HG03442 (cell line): ENCODE results near the gene PKP4.
"Not testable (repeated sequence)": the region's sequence is repeated elsewhere in the genome, so short reads cannot be mapped to it uniquely, and the experiment has no call there.

Source experiments
- ATAC-seq: cut with Tn5 transposase; IDR thresholded peaks from one replicate; pipeline ENCODE4 v1.9.1; 2021; ENCODE audit warnings: mild to moderate bottlenecking, moderate library complexity; ENCODE audit not compliant: unreplicated experiment

The PKP4 gene

DNA sequence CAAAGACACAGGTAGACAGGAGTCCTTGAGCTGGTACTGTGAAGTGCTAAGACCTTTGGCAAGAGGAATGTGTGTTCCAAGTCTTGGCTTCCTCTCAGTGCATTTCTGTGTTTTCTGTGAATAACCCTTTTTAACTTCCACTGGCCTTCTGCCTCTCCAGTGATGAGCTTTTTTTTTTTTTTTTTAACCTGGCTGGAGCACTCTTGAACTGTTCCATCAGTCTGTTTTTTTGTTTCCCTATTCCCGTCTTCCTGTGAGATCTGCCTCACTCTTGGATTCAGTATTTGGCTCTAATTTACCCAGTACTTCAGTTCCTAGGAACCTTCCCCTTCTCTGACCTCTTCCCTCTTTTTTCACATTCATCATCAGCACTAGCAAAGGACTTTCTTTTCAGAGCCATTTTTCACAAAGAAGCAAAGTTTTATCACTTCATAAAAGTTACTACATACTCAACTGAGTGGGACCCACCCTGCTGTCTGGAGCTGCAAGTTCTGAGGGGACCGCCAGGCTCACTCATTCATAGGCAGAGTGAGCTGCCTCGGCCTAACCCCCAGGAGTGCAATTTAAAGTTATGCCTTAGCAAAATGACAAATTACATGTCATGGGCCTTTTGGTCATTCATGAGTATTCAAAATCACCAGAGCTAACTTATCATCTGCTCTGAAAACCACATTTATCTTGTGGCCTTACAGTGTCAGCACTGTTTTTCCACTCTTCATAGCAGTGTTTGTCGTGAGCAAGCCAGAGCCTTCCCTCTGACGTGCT, 211.4 kb downstream of the PKP4 start:
- ATAC-seq = no peak

DNA sequence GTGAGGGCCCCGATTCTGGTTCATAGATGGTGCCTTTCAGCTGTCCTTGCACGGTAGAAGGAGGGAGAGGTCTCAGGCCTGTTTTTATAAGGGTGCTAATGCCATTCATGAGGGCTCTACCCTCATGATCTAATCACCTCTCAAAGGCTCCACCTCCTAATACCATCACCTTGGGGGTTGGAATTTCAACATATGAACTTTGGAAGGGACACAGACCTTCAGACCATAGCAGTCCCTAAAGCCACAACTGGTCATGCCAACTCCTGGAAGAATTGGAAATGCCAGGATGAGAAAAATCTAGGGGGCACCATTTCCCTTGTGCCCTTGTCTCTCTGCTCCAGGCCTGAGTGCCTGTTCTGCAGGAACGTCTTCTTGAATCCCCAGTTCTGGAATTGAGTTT, 213.5 kb downstream of the PKP4 start:
- no peak for ATAC-seq

- ATAC-seq = no peak
These were observed 214.9 kb downstream of the PKP4 start for GRCh38 chr2:158671360-158672245.

GRCh38 chr2:158676295-158676694, 219.5 kb downstream of the PKP4 start:
- no peak for ATAC-seq

GRCh38 chr2:158676696-158677095, 219.9 kb downstream of the PKP4 start:
- ATAC-seq = no peak

GRCh38 chr2:158677542-158677941, 220.8 kb downstream of the PKP4 start:
- no peak for ATAC-seq

DNA sequence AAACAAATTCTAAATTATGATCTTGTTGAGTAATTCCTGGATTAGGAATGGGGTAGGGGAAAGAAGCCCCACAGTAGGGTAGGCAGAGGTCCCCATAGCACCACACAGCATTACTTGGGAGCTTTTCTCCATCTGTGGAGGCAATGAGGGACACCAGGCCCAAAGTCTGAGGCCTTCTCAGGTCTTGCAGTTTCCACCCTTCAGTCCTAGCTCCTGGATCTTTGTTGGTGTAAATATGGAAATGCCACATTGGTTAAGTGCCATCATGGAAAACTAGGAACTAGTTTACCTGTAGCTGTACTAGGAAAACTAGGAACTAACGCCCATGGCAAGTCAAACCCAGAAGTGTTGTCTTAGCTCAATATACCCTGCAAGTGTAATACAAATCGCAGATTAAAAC, 225.1 kb downstream of the PKP4 start:
- ATAC-seq = no peak

DNA sequence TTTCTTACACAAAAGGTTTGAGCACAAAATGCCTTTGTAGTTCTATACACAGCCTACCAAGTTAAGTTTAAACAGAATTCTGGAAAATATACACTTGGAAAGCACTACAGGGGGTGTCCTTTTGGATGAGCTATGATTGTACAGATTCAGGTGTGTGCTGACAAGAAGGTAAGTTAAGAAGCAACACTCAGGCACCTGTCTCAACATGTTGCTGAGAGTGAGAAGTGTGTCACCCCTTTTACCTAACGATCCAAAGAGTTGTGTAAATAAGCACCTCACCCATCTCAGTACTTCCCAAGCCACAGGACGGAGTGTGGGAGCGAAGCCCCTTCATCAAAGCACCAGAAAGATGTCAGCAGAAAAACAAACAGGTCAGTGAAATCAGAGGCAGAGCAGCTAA, 228.9 kb downstream of the PKP4 start:
- ATAC-seq = no peak

- no peak for ATAC-seq
These were observed 229.5 kb downstream of the PKP4 start for GRCh38 chr2:158686210-158686691.

DNA sequence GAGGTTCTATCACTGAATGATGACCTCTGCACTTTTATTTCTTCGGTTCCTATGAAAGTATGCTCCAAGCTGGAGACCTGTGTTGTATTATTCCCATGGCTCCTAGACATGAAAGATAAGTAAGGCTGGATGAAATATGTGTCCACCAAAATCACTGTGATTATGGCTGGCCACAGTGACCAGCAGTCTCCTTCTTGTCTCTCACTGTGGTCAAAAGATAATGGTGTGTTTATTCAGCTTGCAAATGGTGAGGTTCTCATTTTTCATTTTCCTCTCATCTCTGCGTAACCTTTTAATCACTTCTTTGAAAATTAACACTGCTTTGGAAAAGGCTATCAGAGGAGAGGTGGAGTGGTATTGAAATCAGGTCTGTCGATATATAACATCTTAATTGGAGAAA, 230.6 kb downstream of the PKP4 start:
- no peak for ATAC-seq

- no peak for ATAC-seq
These were observed 232.0 kb downstream of the PKP4 start for GRCh38 chr2:158688721-158689120.

DNA sequence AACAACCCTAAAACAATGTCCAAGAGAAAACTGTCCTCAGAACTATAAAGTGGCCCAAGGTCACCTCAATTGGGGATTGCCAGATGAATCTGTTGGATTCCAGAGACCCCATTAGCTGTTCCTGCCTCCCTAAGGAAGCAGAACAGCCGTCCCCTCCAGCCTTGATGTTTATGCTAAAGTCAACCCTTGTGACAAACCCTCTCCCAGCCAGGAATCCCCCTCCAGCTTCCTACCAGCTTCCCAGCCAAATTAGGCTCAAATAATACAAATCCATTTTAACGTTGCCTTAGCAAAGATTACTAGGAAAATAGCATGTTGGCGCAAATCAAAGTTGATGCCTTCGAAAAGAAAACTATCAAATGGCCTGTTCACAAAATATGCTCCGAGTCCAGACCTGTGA, 232.6 kb downstream of the PKP4 start:
- no peak for ATAC-seq

- ATAC-seq = no peak
These were observed 234.1 kb downstream of the PKP4 start for GRCh38 chr2:158690823-158691222.

DNA sequence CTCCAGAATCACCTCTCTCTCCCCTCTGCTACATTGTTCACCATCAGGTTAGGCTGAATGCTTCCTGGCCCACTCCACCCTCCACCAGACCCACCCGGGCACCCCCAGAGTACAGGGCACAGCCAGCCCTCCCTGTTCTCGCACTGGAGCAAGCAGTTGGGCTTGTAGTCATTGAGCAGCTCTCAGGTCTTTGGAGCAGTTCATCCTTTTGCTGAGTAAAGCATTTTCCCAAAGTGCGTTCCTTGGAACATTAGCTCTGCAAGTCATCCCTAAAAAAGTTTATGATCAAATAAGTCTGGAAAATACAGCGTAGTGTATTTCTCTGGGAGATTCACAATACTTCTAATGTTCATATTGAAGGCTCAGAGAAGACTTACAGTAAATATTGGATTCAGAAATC, 234.9 kb downstream of the PKP4 start:
- ATAC-seq = no peak

DNA sequence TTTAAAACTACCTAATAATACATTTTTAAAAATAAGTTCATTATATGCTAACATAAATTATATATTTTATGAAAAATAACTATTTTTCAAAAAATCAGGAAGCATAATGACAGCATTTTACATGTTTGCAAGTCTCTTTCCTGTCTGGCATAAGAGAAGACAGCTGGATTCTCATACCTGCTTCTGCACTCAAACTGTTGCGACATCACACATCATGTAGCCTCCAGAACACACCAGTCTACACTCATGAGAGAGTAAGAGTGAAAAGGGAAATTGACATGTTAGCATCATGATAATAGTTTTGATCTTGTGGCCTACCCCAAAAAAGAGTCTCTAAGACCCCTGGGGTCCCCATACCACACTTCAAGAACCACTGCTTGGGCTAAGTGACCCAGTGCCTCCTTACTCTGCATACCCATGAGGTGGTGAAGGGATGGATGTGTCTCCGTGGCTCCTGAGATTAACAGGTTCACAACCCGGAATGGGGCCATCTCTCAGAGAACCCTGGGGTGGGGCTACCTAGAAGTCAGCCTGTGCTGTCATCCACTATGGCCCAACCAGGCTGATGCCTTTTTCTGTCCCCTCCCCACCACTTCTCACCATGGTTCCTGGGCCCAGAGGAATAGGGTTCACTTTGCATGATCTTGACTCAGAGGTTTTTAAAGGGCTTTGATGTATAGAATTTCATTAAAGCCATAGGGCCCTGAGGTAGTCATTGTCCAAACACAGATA, 235.8 kb downstream of the PKP4 start:
- ATAC-seq = no peak

GRCh38 chr2:158693476-158693875, 236.7 kb downstream of the PKP4 start:
- no peak for ATAC-seq

GRCh38 chr2:158695305-158695704, 238.6 kb downstream of the PKP4 start:
- no peak for ATAC-seq

- ATAC-seq = not testable (repeated sequence)
These were observed 239.0 kb downstream of the PKP4 start for GRCh38 chr2:158695744-158696143.

GRCh38 chr2:158699323-158699722, 242.6 kb downstream of the PKP4 start:
- ATAC-seq = no peak

GRCh38 chr2:158701101-158701500, 244.3 kb downstream of the PKP4 start:
- no peak for ATAC-seq

- no peak for ATAC-seq
These were observed 246.0 kb downstream of the PKP4 start for GRCh38 chr2:158702740-158703139.
